ENCODE measurements around the gene CHID1. TPM values are rescaled to one million over a fixed set of nuclear protein-coding genes. Genes with fewer than 3 reads are reported as not detected.

The CHID1 gene
- total RNA-seq, 1 donor from 2014 or later, result 74.6 TPM

DNA sequence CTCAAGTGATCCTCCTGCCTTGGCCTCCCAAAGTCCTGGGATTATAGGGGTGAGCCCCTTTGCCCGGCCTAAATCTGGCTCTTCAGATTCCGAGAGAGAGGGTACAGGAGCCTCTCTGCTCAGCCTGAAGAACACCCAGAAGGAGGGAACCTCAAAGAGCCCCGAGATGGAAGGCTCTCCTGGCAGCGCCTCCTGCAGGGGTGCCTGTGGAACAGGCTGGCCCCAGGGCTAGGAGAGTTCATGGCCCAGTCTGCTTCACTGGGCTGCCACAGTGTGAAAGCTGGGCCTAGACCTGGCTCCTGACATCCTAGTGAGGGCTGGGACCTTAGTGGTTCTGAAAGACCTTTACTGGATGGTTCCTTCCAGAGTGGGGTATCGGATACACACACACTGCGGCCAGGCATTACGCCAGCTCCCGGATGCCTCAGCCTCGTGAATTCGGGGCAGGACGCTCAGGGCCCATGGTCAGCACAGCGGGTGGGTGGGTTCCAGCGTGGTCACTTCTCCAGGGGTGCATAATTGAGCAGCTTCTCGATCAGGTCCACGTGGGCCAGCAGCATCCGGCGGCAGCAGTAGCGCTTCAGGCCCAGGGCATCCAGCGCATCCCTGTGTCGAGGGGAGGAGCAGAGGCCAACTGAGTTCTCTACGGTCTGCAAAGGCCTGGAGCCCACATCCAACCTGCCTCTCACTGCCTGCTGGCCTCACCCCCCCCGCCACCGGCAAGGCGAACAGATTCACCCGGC lies 70.6 kb downstream of the CHID1 start:
- no peak for FAIRE-seq
- H3K9ac ChIP-seq (ENCODE audit: low read length), result peak overlapping the region; percentile 94

DNA sequence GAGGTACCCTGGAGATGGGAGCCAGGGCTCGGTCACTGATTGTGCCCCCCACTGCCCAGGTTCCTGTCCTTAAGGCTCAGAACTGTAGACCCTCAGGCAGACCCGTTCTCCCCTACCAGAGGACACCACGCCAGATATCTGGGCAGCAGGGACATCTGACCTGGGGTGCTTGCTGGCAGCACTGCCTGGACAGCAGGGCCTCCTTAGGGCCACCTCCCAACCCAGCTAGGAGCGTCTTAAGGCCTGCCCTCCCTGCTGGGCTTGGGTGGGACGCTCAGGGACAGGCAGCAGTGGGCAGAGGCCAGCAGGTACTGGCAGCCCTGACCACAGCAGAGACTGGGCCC lies 71.4 kb downstream of the CHID1 start:
- no peaks in the 10 kb centered on the region for H3K9me3 Mint-ChIP-seq (ENCODE audit: unreplicated experiment)
- H3K79me2 ChIP-seq (ENCODE audit: insufficient read depth, low read length), result peaks cover 79% of the 10 kb centered on the region
- no peak overlapping the region for H3K4me3 Mint-ChIP-seq (ENCODE audit: unreplicated experiment)
- peaks cover 6% of the 10 kb centered on the region for H3K36me3 Mint-ChIP-seq (ENCODE audit: low read depth, unreplicated experiment)
- H3K9me3 ChIP-seq (ENCODE audit: insufficient read depth, low read depth, low read length), result no peaks in the 10 kb centered on the region
- no peaks in the 10 kb centered on the region for H3K27me3 Mint-ChIP-seq (ENCODE audit: low read depth, unreplicated experiment)
- DNase-seq (ENCODE audit: low read depth) (no peak), FAIRE-seq (no peak)
- H3K27me3 ChIP-seq (ENCODE audit: insufficient read depth, low read length), result no peaks in the 10 kb centered on the region
- H3K27ac ChIP-seq (ENCODE audit: low read depth, low read length), result no peak overlapping the region
- H3K9ac ChIP-seq (ENCODE audit: low read length), result no peak overlapping the region
- H3K4me1 ChIP-seq (ENCODE audit: insufficient read depth, low read length), result peaks cover 48% of the 10 kb centered on the region
- H3K4me2 ChIP-seq (ENCODE audit: low read length), result no peak overlapping the region
- TF ChIP-seq EZH2 (IDR thresholded peaks at IDR 0.05; ENCODE audit: insufficient read depth, low read length) (no peak), CTCF (IDR thresholded peaks at IDR 0.05; ENCODE audit: insufficient read depth, low read depth, low read length) (no peak)
- H4K20me1 ChIP-seq (ENCODE audit: insufficient read depth, low read length), result peaks cover 75% of the 10 kb centered on the region
- H3K4me3 ChIP-seq (ENCODE audit: insufficient read depth, low read depth, low read length), result no peak overlapping the region
- H3K36me3 ChIP-seq (ENCODE audit: insufficient read depth, low read length), result peaks cover 19% of the 10 kb centered on the region
- H3K27ac Mint-ChIP-seq (ENCODE audit: unreplicated experiment), result no peak overlapping the region
- H3K4me1 Mint-ChIP-seq (ENCODE audit: low read depth, unreplicated experiment), result peaks cover 15% of the 10 kb centered on the region
- no peak overlapping the region for H2AFZ ChIP-seq (ENCODE audit: low read depth, low read length)

More for the DNA sequence above, 70.6 kb downstream of the CHID1 start:
- H4K20me1 ChIP-seq (ENCODE audit: insufficient read depth, low read length), result peaks cover 71% of the 10 kb centered on the region
- no peak overlapping the region for H3K27ac ChIP-seq (ENCODE audit: low read depth, low read length)
- DNase-seq (ENCODE audit: low read depth), result no peak
- no peaks in the 10 kb centered on the region for H3K9me3 ChIP-seq (ENCODE audit: insufficient read depth, low read depth, low read length)
- H3K4me3 Mint-ChIP-seq (ENCODE audit: unreplicated experiment), result peak overlapping the region; percentile 89
- peaks cover 75% of the 10 kb centered on the region for H3K79me2 ChIP-seq (ENCODE audit: insufficient read depth, low read length)
- H2AFZ ChIP-seq (ENCODE audit: low read depth, low read length), result no peak overlapping the region
- no peaks in the 10 kb centered on the region for H3K27me3 ChIP-seq (ENCODE audit: insufficient read depth, low read length)
- peak overlapping the region; percentile 97 for H3K4me3 ChIP-seq (ENCODE audit: insufficient read depth, low read depth, low read length)
- H3K36me3 Mint-ChIP-seq (ENCODE audit: low read depth, unreplicated experiment), result peaks cover 6% of the 10 kb centered on the region
- no peaks in the 10 kb centered on the region for H3K9me3 Mint-ChIP-seq (ENCODE audit: unreplicated experiment)
- no peak overlapping the region for H3K27ac Mint-ChIP-seq (ENCODE audit: unreplicated experiment)
- peaks cover 16% of the 10 kb centered on the region for H3K4me1 Mint-ChIP-seq (ENCODE audit: low read depth, unreplicated experiment)
- peak overlapping the region; percentile 88 for H3K4me2 ChIP-seq (ENCODE audit: low read length)
- peaks cover 46% of the 10 kb centered on the region for H3K4me1 ChIP-seq (ENCODE audit: insufficient read depth, low read length)
- H3K36me3 ChIP-seq (ENCODE audit: insufficient read depth, low read length), result peaks cover 19% of the 10 kb centered on the region
- H3K27me3 Mint-ChIP-seq (ENCODE audit: low read depth, unreplicated experiment), result no peaks in the 10 kb centered on the region
- TF ChIP-seq CTCF (IDR thresholded peaks at IDR 0.05; ENCODE audit: insufficient read depth, low read depth, low read length), result peak; percentile 23
- no peak for TF ChIP-seq EZH2 (IDR thresholded peaks at IDR 0.05; ENCODE audit: insufficient read depth, low read length)

Data from astrocyte (in vitro differentiated cells and primary cell).